Mucosa of descending colon (tissue), 3 donors: Measurements from ENCODE around the gene PRKAR1B. TPM values are rescaled to one million over a fixed set of nuclear protein-coding genes. Genes with fewer than 3 reads are reported as not detected.

Experiments
- ATAC-seq: fragments of 200-7000 bp; cut with Tn5 transposase; one replicate; pipeline ENCODE4 v1.9.1; 2020; ENCODE audit warnings: mild to moderate bottlenecking, moderate library complexity
- DNase-seq, 3 donors: peaks; one replicate each; pipeline ENCODE4 v3.0.0-alpha.2; 2020
- H3K36me3 ChIP-seq: fragments of 200-600 bp; one replicate; pipeline ENCODE4 v1.8.0; 2021; ENCODE audit warnings: low read depth, mild to moderate bottlenecking
- H3K4me1 ChIP-seq: fragments of 200-600 bp; one replicate; pipeline ENCODE4 v1.8.0; 2021; ENCODE audit warnings: low read depth, mild to moderate bottlenecking
- H3K4me3 ChIP-seq: fragments of 200-600 bp; one replicate; pipeline ENCODE4 v1.8.0; 2021; ENCODE audit warnings: mild to moderate bottlenecking
- H3K9me3 ChIP-seq: fragments of 200-600 bp; one replicate; pipeline ENCODE4 v1.8.0; 2021; ENCODE audit warnings: mild to moderate bottlenecking
- CTCF ChIP-seq: fragments of 200-600 bp; IDR thresholded peaks from one replicate; pipeline ENCODE4 v1.8.0; 2022; ENCODE audit warnings: antibody characterized with exemption, mild to moderate bottlenecking
- intact Hi-C, 2 donors: fragments of 100-400 bp; cut with DNase I in 1 of 2; cut with micrococcal nuclease in 1 of 2; formaldehyde crosslinking; loops; one replicate each; pipeline versions ENCODE4 v1.11.0 to v1.11.1; 2022; cut with DNase I, micrococcal nuclease
- total RNA-seq, 3 donors: library from RNA; stranded (reverse); fragmentation: NEBNext Ultra II Directional in 2 of 3; extraction: Animal tissue kit (Norgen Biotek cat#: 25700) in 2 of 3; gene quantifications; one replicate each; pipeline versions ENCODE4 v1.2.1 to v1.2.4, GENCODE V29; 2021 to 2023
- donor health status: DM: no; HTN: no; CAD: no; lungs with moderate emphysema.
- donor health status: DM: no; HTN: no; CAD: no.
- donor health status: DM: no; HTN: yes; CAD: no.

The PRKAR1B gene
- total RNA-seq, 3 donors from 2014 or later: 10.1 to 24.5 (median 24.4) TPM

- DNase-seq (peak in 2 of 3 donors; percentile 5 to 6), ATAC-seq (no peak)
- intact Hi-C loops: no loop called here
- Histone ChIP-seq H3K4me1 (no peaks in the 10 kb centered on the region), H3K9me3 (no peaks in the 10 kb centered on the region), H3K4me3 (no peak overlapping the region), H3K36me3 (no peaks in the 10 kb centered on the region)
- TF ChIP-seq CTCF: no peak
Observed at GRCh38 chr7:651032-651728, 75.9 kb downstream of the PRKAR1B start.

- intact Hi-C loops: no loop called here
- TF ChIP-seq CTCF: no peak
- no peaks in the 10 kb centered on the region for H3K4me1 ChIP-seq
- no peak for ATAC-seq
- no peaks in the 10 kb centered on the region for H3K9me3 ChIP-seq
- peak in 1 of 3 donors; percentile 18 for DNase-seq
- no peaks in the 10 kb centered on the region for H3K36me3 ChIP-seq
- no peak overlapping the region for H3K4me3 ChIP-seq
Observed at GRCh38 chr7:650339-651031, 76.6 kb downstream of the PRKAR1B start.

GRCh38 chr7:646951-647350, 80.1 kb downstream of the PRKAR1B start:
- Histone ChIP-seq H3K9me3 (peaks cover 6% of the 10 kb centered on the region), H3K36me3 (no peaks in the 10 kb centered on the region), H3K4me1 (no peaks in the 10 kb centered on the region), H3K4me3 (no peak overlapping the region)
- no peak for ATAC-seq
- peak in 2 of 3 donors; percentile 4 to 40 for DNase-seq
- intact Hi-C loops: no loop called here
- no peak for TF ChIP-seq CTCF

- Histone ChIP-seq H3K9me3 (peaks cover 6% of the 10 kb centered on the region), H3K36me3 (no peaks in the 10 kb centered on the region), H3K4me3 (no peak overlapping the region), H3K4me1 (no peaks in the 10 kb centered on the region)
- DNase-seq (no peak), ATAC-seq (no peak)
- TF ChIP-seq CTCF: no peak
- intact Hi-C loops: no loop called here
Observed at GRCh38 chr7:646487-646886, 80.6 kb downstream of the PRKAR1B start.

GRCh38 chr7:645606-646005, 81.5 kb downstream of the PRKAR1B start:
- no peak for TF ChIP-seq CTCF
- intact Hi-C loops: no loop called here
- Histone ChIP-seq H3K9me3 (peaks cover 6% of the 10 kb centered on the region), H3K36me3 (no peaks in the 10 kb centered on the region), H3K4me1 (no peaks in the 10 kb centered on the region), H3K4me3 (no peak overlapping the region)
- DNase-seq (peak in 2 of 3 donors; percentile 10 to 36), ATAC-seq (no peak)
